HG03520 (cell line): ENCODE results near the gene RBMS3.
"Not testable (repeated sequence)": the region's sequence is repeated elsewhere in the genome, so short reads cannot be mapped to it uniquely, and the experiment has no call there.

Source experiments
- ATAC-seq: cut with Tn5 transposase; IDR thresholded peaks from one replicate; pipeline ENCODE4 v1.9.1; 2021; ENCODE audit warnings: mild to moderate bottlenecking, moderate library complexity; ENCODE audit not compliant: unreplicated experiment

The RBMS3 gene

GRCh38 chr3:29473481-29474170 lies 192.8 kb downstream of the RBMS3 start:
- ATAC-seq = not testable (repeated sequence)

GRCh38 chr3:29475305-29475840 lies 194.5 kb downstream of the RBMS3 start:
- no peak for ATAC-seq

GRCh38 chr3:29475854-29476253 lies 195.0 kb downstream of the RBMS3 start:
- no peak for ATAC-seq

GRCh38 chr3:29478611-29479010 lies 197.7 kb downstream of the RBMS3 start:
- no peak for ATAC-seq

GRCh38 chr3:29481249-29481648 lies 200.4 kb downstream of the RBMS3 start:
- no peak for ATAC-seq

GRCh38 chr3:29481969-29482767 lies 201.3 kb downstream of the RBMS3 start:
- ATAC-seq = no peak

GRCh38 chr3:29484633-29485032 lies 203.8 kb downstream of the RBMS3 start:
- no peak for ATAC-seq

GRCh38 chr3:29486096-29486495 lies 205.2 kb downstream of the RBMS3 start:
- no peak for ATAC-seq

GRCh38 chr3:29486917-29487316 lies 206.0 kb downstream of the RBMS3 start:
- ATAC-seq = no peak

GRCh38 chr3:29488922-29489321 lies 208.1 kb downstream of the RBMS3 start:
- no peak for ATAC-seq

- no peak for ATAC-seq
Observed at GRCh38 chr3:29493109-29493508, 212.2 kb downstream of the RBMS3 start.

- no peak for ATAC-seq
Observed at GRCh38 chr3:29494305-29495036, 213.6 kb downstream of the RBMS3 start.

GRCh38 chr3:29497282-29497681 lies 216.4 kb downstream of the RBMS3 start:
- no peak for ATAC-seq

GRCh38 chr3:29502771-29503170 lies 221.9 kb downstream of the RBMS3 start:
- no peak for ATAC-seq

GRCh38 chr3:29503314-29503713 lies 222.4 kb downstream of the RBMS3 start:
- no peak for ATAC-seq

GRCh38 chr3:29503958-29504357 lies 223.1 kb downstream of the RBMS3 start:
- ATAC-seq = no peak

- no peak for ATAC-seq
Observed at GRCh38 chr3:29506502-29506901, 225.6 kb downstream of the RBMS3 start.

GRCh38 chr3:29511701-29512100 lies 230.8 kb downstream of the RBMS3 start:
- ATAC-seq = no peak

GRCh38 chr3:29512641-29513040 lies 231.8 kb downstream of the RBMS3 start:
- ATAC-seq = no peak

- no peak for ATAC-seq
Observed at GRCh38 chr3:29513236-29513635, 232.4 kb downstream of the RBMS3 start.

- ATAC-seq = no peak
Observed at GRCh38 chr3:29514170-29514569, 233.3 kb downstream of the RBMS3 start.
